ENCODE results near the gene MT1F.

DNA sequence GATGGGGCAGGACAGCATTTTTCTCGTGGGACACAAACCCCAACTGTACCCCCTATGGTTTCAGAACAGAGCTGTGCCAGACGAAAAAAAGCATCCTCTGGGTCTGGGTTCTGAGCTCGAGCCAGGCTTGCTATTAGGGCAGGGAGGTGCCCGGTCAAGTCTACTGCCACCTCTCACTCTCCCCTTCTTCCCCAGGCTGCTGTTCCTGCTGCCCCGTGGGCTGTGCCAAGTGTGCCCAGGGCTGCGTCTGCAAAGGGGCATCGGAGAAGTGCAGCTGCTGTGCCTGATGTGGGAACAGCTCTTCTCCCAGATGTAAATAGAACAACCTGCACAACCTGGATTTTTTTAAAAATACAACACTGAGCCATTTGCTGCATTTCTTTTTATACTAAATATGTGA lies 31.1 kb upstream of the MT1F start:
- TF ChIP-seq, protein P1, sequence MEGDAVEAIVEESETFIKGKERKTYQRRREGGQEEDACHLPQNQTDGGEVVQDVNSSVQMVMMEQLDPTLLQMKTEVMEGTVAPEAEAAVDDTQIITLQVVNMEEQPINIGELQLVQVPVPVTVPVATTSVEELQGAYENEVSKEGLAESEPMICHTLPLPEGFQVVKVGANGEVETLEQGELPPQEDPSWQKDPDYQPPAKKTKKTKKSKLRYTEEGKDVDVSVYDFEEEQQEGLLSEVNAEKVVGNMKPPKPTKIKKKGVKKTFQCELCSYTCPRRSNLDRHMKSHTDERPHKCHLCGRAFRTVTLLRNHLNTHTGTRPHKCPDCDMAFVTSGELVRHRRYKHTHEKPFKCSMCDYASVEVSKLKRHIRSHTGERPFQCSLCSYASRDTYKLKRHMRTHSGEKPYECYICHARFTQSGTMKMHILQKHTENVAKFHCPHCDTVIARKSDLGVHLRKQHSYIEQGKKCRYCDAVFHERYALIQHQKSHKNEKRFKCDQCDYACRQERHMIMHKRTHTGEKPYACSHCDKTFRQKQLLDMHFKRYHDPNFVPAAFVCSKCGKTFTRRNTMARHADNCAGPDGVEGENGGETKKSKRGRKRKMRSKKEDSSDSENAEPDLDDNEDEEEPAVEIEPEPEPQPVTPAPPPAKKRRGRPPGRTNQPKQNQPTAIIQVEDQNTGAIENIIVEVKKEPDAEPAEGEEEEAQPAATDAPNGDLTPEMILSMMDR (IDR thresholded peaks at IDR 0.05 in 4 of 5, conservative IDR thresholded peaks at IDR 0.05 in 1 of 5): no peak
- no peak for TF ChIP-seq POLR2A (IDR thresholded peaks at IDR 0.05)

All from gastrocnemius medialis (tissue), 4 donors.